ENCODE data around the gene KIT.

The KIT gene

DNA sequence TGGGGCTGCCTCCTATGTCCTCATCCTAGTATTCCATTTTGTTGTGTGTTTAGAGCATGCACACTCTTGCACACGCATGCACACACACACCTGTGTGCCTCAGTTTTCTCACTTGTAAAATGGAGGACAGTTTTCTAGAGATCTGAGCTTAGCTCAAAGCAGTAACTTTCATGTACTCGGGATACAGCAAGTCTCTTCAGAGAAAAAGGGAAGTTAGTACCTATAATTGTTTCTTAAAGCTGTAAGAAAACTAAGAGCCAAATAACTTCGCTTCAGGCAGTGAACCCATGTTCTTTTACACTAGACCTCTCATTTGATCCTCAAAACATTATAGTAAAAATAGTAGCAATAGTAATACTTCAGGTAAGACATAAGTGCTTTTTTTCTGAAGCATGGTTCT lies 49.6 kb downstream of the KIT start:
- no peak for DNase-seq (ENCODE audit: low read depth)

DNA sequence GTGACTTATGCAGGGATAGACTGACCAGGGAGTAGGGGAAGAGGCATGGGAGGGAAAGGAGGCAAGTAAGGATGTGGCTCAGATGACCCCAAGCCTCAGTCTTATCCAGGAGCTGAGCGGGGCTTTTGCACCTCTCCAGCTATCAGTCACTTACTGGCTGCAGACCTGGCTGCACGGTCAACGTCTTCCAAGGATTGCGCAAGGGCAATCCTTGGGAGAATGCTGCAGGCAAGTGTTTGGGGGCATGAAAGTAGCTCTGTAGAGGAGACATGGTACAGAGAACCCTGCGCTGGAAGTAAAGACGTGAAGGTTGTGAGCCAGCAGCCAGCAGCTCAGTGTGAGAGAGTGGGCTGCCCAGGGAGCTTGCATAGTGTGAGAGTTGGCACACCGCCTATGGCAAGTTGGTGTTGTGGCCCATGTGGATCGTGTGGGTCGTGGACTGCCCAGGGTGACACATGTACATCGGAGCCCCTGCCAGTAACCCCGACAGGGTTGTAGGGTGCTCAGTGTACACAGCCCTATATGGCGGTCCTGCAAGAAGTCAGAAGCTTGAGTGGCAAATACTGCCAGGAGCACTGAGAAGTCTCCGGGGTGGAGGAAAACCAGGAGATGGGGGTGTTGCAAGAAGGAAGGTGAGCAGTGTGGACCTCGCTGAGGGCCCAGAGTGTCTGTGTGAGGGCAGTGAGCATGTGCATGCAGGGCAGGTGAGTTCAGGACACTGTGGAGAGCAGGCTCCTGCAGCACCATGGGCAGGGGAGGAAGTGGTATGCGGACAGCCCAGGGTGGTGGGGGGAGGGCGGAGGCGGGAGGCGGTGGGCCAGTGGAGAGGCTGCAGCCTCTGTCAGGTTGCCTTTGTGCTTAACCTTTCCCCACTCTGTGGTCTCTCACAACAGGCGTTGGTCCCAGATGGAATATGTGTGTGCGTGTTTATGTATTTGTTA lies 50.9 kb downstream of the KIT start:
- no peak for DNase-seq (ENCODE audit: low read depth)

DNA sequence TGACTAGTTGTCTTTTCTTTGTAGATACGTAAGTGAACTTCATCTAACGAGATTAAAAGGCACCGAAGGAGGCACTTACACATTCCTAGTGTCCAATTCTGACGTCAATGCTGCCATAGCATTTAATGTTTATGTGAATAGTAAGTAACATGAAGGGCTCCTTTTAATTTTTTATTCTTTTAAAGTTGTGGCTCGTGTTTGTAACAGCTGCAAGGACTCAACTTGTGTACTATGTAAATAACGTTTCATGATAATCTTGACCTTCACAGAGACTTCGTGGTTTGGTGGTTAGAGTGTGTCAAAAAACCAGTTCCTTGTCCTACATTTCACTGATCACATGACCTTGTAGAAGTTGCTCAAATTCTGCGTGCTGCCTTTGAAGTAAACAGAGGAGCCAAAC lies 51.6 kb downstream of the KIT start:
- DNase-seq (ENCODE audit: low read depth) = no peak

DNA sequence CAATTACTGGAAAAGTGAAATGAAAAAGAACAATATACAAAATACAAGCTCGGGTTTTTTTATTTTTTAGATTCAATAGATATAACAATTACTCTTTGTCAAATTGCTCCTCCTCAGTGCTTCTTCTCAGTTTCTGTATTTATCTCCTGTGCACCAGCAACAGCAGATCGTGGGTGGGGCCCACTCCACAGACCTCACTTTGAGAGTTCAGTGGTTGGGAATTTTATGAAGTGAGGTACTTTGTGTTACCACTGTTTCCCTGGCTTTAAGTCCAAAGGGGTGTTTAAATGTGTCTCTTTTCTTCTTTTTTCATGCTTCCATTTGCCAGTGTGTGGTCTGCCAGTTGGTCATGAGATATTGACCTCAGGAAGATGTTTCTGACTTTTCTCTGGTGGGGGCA lies 54.4 kb downstream of the KIT start:
- no peak for DNase-seq (ENCODE audit: low read depth)

DNA sequence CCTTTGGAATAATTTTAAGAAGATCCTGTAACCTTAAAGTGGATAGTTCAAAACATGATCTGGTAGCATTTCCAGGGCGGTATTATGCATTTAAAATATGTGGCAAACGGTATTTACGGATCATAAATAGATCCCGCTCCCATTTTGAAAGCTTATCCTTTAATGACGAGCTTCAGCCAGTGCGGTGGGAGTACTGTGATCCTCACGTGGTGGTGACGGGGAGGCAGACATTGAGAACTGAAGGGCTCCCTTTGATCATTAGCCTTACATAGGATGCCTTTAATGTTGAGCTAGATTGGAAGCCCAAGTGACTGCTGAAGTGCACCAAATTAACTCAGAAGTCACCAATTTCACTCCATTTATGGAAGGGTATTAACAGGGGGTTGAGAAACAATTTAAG lies 56.9 kb downstream of the KIT start:
- DNase-seq (ENCODE audit: low read depth) = no peak

DNA sequence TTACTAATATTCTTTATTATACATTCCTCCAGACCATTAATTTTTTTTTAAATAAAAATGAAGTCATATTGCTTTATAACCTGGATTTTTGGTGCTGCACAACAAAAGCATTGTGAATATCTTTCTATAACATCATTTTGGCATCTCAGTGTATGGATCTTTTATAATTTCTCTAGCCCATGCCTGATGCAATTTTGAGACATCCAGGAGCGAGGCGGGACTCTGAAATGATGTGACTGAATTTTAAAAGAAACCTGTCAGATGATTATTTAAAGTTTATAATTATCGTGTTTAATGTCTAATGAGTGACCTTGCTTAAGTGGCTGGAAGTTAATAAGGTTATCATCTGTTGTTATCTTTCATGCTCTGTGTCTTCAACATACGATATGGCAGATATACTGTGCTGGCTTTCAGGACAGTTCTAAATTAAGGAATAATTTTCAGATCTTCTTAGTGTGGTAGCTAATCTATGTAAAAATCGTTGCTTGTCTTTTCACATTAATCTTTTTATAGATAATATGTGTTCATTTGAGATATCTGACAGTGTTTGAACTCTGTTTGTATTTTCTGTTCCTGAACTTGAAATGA lies 58.8 kb downstream of the KIT start:
- no peak for DNase-seq (ENCODE audit: low read depth)

DNA sequence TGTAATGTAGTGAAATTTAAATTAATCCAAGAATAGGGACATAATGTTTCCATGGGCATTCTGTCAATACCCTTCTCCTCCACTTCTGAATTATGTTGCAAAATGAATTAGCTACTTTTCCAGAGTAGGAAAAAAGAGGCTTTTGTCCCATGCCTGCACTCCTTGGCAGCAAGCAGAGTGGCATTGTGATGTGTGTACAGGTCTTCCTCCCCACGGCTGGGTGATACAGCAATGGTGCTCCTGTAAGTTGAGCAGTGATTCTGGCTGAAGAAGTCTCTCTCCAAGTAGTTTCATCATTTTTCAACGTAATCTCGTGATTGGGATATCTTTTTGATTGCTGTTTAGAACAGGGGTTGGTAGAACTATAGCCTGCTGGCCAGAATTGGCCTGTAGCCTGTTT lies 59.9 kb downstream of the KIT start:
- DNase-seq (ENCODE audit: low read depth) = no peak

DNA sequence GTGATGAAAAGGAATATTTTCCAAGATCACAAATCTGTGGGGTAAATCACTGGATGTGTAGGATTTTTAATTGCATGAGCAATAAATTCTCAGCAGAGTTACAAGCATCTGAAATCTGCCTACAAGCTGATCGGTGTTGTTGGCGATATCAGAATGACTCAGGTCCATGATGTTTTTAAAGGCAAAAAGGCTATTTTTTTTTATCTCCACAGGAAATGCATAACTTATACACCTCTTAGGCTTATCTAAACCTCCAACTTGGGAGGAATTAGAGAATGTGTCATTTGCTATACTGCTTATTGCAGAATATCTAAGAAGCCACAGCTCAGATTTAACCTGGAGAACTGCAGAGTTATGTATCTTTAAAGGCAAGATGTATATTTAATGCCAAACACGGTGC lies 61.6 kb downstream of the KIT start:
- DNase-seq (ENCODE audit: low read depth) = peak; percentile 18

DNA sequence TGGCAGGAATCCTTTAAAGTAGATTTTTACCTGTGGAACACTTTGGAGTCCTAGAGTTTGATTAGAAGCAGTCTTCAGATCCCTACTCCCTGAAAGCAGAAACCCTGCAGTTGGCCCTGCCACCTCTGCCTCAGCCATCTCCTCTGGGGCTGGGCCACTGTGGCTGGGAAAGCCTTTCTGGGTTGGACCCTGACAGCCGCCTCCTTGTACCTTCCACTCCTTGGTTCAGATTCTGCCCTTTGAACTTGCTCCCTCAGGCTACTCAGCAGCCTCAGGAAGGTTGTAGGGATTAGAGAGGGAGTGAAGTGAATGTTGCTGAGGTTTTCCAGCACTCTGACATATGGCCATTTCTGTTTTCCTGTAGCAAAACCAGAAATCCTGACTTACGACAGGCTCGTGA lies 65.5 kb downstream of the KIT start:
- no peak for DNase-seq (ENCODE audit: low read depth)

DNA sequence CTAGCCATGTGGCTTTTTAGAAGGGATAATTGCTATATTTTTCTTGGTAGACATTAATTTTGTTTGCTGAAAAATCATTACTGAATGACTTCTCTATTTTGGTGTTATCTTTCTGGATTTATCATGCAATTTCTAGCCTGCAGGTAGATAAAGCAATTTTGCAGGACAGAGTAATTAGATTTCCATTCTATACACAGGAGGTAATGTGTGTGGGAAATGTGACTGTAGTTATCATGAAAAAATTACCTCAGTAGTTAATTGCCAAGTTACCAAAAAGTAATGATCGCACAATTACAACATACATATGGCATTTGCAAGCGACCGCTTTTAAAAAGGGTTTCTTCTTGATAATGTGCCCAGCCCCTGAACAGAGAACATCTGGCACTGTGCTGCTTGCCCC lies 66.1 kb downstream of the KIT start:
- no peak for DNase-seq (ENCODE audit: low read depth)

DNA sequence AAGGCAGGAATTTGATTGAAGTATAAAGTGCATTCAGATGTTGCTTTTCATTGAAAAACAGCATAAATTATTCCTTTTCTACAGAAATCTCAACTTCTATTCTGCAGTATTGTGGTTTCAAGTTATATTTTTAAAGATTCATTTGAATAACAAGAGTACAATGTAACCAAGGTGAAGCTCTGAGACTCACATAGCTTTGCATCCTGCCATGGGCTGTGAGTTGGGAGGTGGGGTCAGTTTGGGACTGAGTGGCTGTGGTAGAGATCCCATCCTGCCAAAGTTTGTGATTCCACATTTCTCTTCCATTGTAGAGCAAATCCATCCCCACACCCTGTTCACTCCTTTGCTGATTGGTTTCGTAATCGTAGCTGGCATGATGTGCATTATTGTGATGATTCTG lies 69.2 kb downstream of the KIT start:
- DNase-seq (ENCODE audit: low read depth) = no peak

DNA sequence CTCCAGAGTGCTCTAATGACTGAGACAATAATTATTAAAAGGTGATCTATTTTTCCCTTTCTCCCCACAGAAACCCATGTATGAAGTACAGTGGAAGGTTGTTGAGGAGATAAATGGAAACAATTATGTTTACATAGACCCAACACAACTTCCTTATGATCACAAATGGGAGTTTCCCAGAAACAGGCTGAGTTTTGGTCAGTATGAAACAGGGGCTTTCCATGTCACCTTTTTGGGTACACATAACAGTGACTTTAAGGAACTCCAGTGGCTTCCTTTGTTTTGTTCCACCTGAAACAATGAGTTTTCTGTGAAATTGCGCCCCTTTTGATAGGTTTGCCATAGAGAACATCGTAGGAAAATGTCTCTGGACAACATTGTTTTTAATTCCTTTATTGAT lies 69.6 kb downstream of the KIT start:
- DNase-seq (ENCODE audit: low read depth) = no peak

DNA sequence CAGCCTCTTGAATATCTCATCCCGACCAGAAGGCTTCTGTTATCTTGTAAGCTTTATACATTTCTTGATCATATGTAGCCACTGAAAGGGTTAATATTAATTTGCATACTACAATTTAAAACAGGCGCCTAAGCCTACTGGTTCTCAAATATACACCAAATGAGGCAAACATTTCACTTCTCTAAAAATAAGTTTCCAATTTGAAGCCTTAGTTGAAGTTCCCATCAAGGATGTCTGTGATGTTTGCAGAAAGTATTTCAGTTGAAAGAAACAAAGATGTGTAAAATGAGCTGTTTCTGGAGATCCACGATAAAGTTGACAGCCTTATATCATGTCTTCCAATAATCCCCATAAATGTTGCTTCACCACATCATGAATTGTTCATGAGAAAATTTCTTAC lies 70.6 kb downstream of the KIT start:
- DNase-seq (ENCODE audit: low read depth) = no peak

DNA sequence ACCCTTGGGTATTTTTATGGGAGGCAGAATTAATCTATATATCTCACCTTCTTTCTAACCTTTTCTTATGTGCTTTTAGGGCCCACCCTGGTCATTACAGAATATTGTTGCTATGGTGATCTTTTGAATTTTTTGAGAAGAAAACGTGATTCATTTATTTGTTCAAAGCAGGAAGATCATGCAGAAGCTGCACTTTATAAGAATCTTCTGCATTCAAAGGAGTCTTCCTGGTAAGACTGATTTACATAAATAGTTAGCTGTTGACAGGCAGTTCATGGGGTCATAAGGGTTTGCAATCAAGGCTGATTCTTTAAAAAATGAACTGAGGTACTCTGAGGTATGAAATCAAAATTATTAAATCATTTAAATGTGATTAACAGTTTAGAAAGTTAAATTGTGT lies 71.5 kb downstream of the KIT start:
- no peak for DNase-seq (ENCODE audit: low read depth)

DNA sequence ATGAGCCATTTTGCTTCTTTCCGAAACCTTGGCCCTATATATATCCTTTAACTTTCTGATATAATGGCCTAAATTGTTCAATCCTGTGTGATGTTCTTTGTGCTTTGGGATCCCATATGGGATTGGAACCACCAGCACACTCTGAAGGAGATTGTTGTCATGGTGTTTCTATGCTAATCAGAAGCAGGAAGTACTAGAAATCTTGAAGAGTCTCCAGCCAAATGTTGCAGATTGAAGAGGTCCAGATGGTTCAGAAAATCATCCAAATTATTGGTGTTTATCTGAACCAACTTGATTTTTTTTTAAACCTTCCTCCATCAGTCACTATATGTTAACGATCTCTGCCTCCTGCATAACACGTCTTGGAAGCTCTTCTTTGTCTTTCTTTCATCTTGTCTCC lies 72.8 kb downstream of the KIT start:
- no peak for DNase-seq (ENCODE audit: low read depth)

DNA sequence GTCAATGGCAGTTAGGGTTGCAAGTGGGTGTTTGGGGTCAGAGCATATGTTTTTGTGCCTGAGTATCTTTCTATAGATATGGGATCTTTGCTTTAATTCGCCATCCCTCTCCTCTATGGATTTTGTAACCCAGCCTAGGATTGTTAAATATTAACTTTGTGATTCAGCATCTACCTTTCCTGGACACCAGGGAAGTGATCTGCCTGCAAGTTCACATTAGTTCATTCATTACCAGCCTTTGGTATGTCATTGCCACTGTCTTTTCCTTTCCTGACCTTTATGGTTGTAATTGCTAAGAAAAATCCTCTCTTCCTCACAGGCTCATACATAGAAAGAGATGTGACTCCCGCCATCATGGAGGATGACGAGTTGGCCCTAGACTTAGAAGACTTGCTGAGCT lies 73.8 kb downstream of the KIT start:
- DNase-seq (ENCODE audit: low read depth) = no peak

DNA sequence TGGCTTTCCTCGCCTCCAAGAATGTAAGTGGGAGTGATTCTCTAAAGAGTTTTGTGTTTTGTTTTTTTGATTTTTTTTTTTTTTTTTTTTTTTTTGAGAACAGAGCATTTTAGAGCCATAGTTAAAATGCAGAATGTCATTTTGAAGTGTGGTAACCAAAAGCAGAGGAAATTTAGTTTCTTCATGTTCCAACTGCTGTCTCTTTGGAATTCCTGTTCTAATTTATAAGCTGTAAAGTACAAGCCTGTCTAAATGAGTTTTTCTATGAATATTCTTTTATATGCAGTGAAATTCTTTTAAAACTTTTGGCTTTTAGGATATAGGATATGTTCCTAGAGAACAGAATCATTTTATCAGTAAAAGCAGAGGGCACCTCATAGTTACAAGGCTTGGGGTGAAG lies 74.2 kb downstream of the KIT start:
- no peak for DNase-seq (ENCODE audit: low read depth)

DNA sequence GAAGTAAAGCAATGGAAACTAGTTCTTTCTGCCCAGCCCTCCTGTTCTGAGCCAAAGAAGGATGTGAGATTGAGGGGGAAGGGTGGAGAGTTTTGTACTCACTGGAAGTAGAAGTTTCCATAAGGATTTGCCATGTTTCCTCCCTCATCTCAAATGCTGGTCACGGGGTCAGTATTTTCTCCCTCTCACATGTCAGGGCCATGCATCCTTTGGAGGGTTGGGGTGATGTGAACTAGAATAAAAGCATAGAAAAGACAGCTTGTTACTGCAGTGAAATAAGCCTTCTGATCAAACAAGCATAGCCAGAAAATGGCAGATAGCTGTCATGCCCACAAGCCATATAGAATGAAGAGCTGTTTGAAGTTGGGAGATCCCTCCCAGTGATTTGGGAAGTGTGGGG lies 79.7 kb downstream of the KIT start:
- no peak for DNase-seq (ENCODE audit: low read depth)

DNA sequence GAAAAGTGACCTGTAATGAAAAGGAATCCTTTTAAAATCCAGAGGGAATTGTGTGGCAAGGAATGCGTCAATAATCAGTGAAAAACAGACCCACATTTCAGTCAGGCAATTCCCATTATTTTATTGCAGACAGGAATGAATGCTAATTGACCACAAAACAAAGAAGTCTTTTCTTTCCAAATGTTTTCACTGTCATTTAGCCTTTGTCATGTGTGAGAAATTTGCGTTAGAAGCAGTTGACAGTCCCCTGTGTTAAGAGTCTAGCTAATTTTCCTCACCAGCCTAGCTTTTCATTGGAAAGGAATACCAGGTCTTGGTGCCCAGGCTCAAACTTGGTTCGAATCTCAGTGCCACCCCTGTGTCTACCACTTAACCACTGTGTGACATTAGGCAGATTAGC lies 83.4 kb downstream of the KIT start:
- DNase-seq (ENCODE audit: low read depth) = no peak

DNA sequence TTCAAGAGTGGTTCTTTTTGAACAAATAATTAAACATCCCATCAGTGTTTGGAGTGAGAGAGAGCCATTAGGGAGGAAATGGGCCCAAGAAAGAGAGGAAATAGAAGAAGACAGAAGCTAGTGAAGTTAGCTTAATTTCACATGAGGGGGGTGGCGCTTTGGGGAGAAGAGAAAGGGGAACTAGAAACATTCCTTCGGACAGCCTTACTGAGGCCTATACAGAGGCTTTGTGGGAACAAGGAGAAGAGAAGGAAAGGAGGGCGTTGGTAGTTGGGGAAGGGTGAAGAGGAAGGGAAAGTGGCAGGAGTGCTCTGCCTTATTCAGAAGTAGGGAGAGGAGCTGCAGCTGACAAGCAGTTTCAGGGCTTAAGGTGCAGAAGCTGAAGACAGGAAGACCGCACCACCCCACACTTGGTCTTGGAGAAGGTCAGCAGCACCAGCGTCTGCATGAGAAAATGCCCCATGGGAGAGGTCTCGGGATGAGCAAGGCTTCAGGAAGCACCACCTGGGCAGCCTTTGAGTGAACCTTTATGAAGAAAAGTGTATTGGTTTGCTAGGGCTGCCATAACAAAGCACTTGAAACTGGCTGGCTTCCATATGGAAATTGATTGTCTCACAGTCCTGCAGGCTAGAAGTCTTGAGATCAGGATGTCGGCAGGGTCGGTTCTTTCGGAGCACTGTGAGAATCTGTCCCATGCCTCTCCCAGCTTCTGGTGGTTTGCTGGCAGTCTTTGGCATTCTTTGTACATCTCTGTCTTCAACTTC lies 85.1 kb downstream of the KIT start:
- no peak for DNase-seq (ENCODE audit: low read depth)

DNA sequence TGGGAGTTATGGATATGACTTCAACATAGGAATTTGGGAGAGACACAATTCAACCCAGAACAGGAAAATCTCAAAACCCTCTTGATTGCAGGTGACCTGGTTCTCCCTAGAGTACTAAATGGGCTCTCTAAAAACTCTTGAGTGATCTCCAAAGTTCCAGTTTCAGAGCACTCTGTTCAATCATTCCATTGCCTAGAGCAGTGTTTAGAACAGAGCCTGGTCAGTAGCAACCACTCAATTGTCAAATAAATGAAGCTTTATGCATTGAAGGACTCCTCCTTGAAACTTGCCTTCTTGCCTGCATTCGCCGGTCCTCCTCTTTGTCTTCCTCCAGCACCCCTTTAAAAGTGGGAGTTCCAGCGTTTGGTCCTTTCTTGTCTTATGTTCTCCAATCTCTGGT lies 85.8 kb downstream of the KIT start:
- DNase-seq (ENCODE audit: low read depth) = no peak

DNA sequence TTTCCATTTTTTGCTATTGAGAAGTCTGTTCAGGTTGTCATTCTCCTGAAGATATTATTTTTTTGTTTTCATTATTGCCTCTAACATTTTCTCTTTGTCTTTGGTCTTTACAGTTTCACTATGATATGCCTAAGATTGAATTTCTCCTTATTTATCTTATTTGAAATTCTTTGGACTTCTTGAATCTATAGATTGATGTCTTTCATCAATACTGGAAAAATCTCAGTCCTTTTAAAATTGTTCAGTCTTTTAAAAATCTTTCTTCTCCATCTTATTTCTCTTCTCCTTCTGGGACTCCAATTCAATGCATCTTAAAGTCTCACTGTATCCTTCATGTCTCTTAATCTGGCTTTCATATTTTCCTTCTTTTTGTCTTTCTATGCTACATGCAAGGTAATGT lies 86.7 kb downstream of the KIT start:
- no peak for DNase-seq (ENCODE audit: low read depth)
